OCI-LY1 (cell line): ENCODE data around the gene ASCC1.

ENCODE experiments used
- H2AFZ ChIP-seq: fragments of 200-600 bp; sonication (generic), shearing (Covaris generic); 2 replicates; pipeline ENCODE4 v1.6.0; 2014; ENCODE audit warnings: antibody characterized with exemption, mild to moderate bottlenecking, low read length
- H3F3A ChIP-seq: fragments of 200-600 bp; sonication (generic), shearing (Covaris generic); 2 replicates; pipeline ENCODE4 v1.6.0; 2014; ENCODE audit warnings: mild to moderate bottlenecking, antibody characterized with exemption, low read length, moderate library complexity; ENCODE audit not compliant: insufficient read depth
- H3K27ac ChIP-seq: fragments of 200-600 bp; sonication (generic); 2 replicates; pipeline ENCODE4 v1.5.1; 2014; ENCODE audit warnings: low read length, mixed run types, mild to moderate bottlenecking, low read depth; ENCODE audit not compliant: poor library complexity, severe bottlenecking
- H3K27me3 ChIP-seq: fragments of 200-600 bp; sonication (generic); 2 replicates; pipeline ENCODE4 v1.6.0; 2014; ENCODE audit warnings: antibody characterized with exemption, mild to moderate bottlenecking, low read length, moderate library complexity; ENCODE audit not compliant: insufficient read depth
- H3K36me3 ChIP-seq: fragments of 200-600 bp; sonication (generic); 2 replicates; pipeline ENCODE4 v1.6.1; 2014; ENCODE audit warnings: mild to moderate bottlenecking, antibody characterized with exemption, low read length, moderate library complexity, mixed read lengths; ENCODE audit not compliant: insufficient read depth
- H3K4me1 ChIP-seq: fragments of 200-600 bp; sonication (generic); 2 replicates; pipeline ENCODE4 v1.5.1; 2014; ENCODE audit warnings: mild to moderate bottlenecking, low read length, moderate library complexity; ENCODE audit not compliant: insufficient read depth, severe bottlenecking
- H3K4me2 ChIP-seq: fragments of 200-600 bp; sonication (generic), shearing (Covaris generic); 2 replicates; pipeline ENCODE4 v1.6.1; 2014; ENCODE audit warnings: low read length
- H3K4me3 ChIP-seq: fragments of 200-600 bp; sonication (generic); 2 replicates; pipeline ENCODE4 v1.5.1; 2014; ENCODE audit warnings: low read length, low read depth, mild to moderate bottlenecking, mixed read lengths; ENCODE audit not compliant: poor library complexity, severe bottlenecking
- H3K79me2 ChIP-seq: fragments of 200-600 bp; shearing (Covaris generic); 2 replicates; pipeline ENCODE4 v1.6.1; 2016; ENCODE audit warnings: mixed run types, low read length, mixed read lengths; ENCODE audit not compliant: insufficient read depth
- H3K9ac ChIP-seq: fragments of 200-600 bp; sonication (generic), shearing (Covaris generic); 2 replicates; pipeline ENCODE4 v1.6.1; 2014; ENCODE audit warnings: mild to moderate bottlenecking, low read length, mixed read lengths
- H3K9me2 ChIP-seq: fragments of 200-600 bp; sonication (generic), shearing (Covaris generic); 2 replicates; pipeline ENCODE4 v1.6.1; 2014; ENCODE audit warnings: low read depth, mild to moderate bottlenecking, low read length, mixed read lengths
- H3K9me3 ChIP-seq: fragments of 200-600 bp; shearing (Covaris generic); 2 replicates; pipeline ENCODE4 v1.6.1; 2014; ENCODE audit warnings: low read length, mixed read lengths
- H4K20me1 ChIP-seq: fragments of 200-600 bp; sonication (generic), shearing (Covaris generic); 2 replicates; pipeline ENCODE4 v1.6.0; 2016; ENCODE audit warnings: mild to moderate bottlenecking, low read length; ENCODE audit not compliant: insufficient read depth
- CTCF ChIP-seq: fragments of 200-600 bp; sonication (generic), shearing (Covaris generic); IDR thresholded peaks from 2 replicates; pipeline ENCODE4 v1.5.1; 2017; ENCODE audit warnings: mild to moderate bottlenecking, antibody characterized with exemption, low read length, moderate library complexity, mixed read lengths
- EZH2 ChIP-seq: fragments of 200-600 bp; sonication (generic), shearing (Covaris generic); IDR thresholded peaks from 2 replicates; pipeline ENCODE4 v1.8.0; 2017; ENCODE audit warnings: borderline replicate concordance, mixed run types, mild to moderate bottlenecking, antibody characterized with exemption, low read length, moderate library complexity, mixed read lengths

ASCC1 gene

GRCh38 chr10:72174297-72174662 is 41.8 kb downstream of the ASCC1 start:
- Histone ChIP-seq H3K36me3 (peaks cover 26% of the 10 kb centered on the region; the same call in 1 of the 2 replicates), H3K9me2 (no peaks in the 10 kb centered on the region), H4K20me1 (no peaks in the 10 kb centered on the region), H3K27me3 (no peaks in the 10 kb centered on the region), H3K9ac (no peak overlapping the region), H2AFZ (no peak overlapping the region), H3K4me2 (no peak overlapping the region), H3K9me3 (no peaks in the 10 kb centered on the region), H3K27ac (no peak overlapping the region), H3K4me1 (peaks cover 19% of the 10 kb centered on the region), H3F3A (no peaks in the 10 kb centered on the region), H3K79me2 (no peaks in the 10 kb centered on the region), H3K4me3 (no peak overlapping the region)
- TF ChIP-seq CTCF (no peak), EZH2 (no peak)

DNA sequence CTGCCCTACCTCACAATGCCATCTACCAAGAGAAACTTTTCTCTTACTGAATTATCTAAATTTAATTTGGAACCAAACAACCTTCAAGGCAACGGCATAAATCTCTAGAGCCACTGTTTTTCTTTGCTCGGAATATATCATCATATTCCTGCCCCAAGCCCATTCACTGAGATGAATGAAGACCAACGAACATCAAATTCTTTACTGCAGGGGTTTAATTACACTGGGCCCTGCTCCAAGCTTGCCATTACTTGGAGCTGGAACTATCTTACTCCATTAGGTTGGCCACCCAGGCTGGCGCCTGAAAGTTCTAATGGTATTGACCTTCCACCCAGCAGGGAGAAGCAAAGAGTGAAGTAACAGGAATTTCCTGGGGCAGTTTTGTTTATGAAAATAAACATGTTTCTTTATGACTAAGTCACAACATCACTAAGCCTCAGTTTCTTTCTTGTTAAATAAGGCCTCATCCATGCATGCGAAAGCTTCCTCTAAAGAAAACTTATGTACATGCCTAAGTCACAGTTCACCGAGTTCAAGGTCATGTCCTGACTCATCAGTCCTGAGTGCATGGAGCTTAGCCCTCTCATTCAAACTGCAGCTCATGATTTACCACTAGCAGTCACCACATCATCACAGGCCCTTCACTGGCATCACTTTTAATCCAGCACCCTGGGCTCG is 42.3 kb downstream of the ASCC1 start:
- H4K20me1 ChIP-seq, result no peaks in the 10 kb centered on the region
- peaks cover 25% of the 10 kb centered on the region; the same call in 1 of the 2 replicates for H3K36me3 ChIP-seq
- no peaks in the 10 kb centered on the region for H3F3A ChIP-seq
- H3K4me3 ChIP-seq, result no peak overlapping the region
- no peaks in the 10 kb centered on the region for H3K27me3 ChIP-seq
- H3K9me3 ChIP-seq, result no peaks in the 10 kb centered on the region
- H3K9me2 ChIP-seq, result no peaks in the 10 kb centered on the region
- TF ChIP-seq CTCF (no peak), EZH2 (no peak)
- no peak overlapping the region for H3K27ac ChIP-seq
- H3K9ac ChIP-seq, result no peak overlapping the region
- peaks cover 19% of the 10 kb centered on the region for H3K4me1 ChIP-seq
- H2AFZ ChIP-seq, result no peak overlapping the region
- no peaks in the 10 kb centered on the region for H3K79me2 ChIP-seq
- H3K4me2 ChIP-seq, result no peak overlapping the region

DNA sequence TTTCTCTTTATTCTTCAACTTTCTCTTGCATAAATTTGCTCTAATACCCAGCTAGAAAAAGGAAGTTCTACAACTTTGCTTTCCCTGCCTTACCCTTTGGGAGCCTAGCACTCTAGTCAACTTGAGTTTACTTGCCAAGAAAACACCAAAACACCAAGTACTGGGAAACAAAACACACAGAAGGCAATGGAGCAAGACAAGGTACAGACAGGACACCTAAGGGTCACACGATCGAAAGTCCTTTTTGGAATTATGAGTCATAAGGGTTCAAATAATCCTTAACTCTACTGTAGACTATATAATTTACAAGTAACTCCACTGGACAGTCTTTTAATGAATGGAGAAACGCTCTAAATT is 42.8 kb downstream of the ASCC1 start:
- Histone ChIP-seq H3K27ac (no peak overlapping the region), H3F3A (no peaks in the 10 kb centered on the region), H3K9ac (no peak overlapping the region), H3K4me3 (no peak overlapping the region), H3K4me1 (peaks cover 19% of the 10 kb centered on the region), H3K9me3 (no peaks in the 10 kb centered on the region), H3K27me3 (no peaks in the 10 kb centered on the region), H3K4me2 (no peak overlapping the region), H4K20me1 (no peaks in the 10 kb centered on the region), H3K9me2 (no peaks in the 10 kb centered on the region), H3K36me3 (peaks cover 21% of the 10 kb centered on the region; the same call in 1 of the 2 replicates), H3K79me2 (no peaks in the 10 kb centered on the region), H2AFZ (no peak overlapping the region)
- TF ChIP-seq EZH2, result no peak
- no peak for TF ChIP-seq CTCF
